CD4-positive, CD25-positive, alpha-beta regulatory T cell (primary cell): ENCODE results near the gene GTF3A. TPM values are rescaled to one million over a fixed set of nuclear protein-coding genes. Genes with fewer than 3 reads are reported as not detected.
A peak's percentile ranks its signal among the peaks of the same experiment; 100 is the strongest.

Experiments
- ATAC-seq, 2 donors: fragments of 150-1000 bp; cut with Tn5 transposase; one replicate each; pipeline ENCODE4 v1.10.0; 2021; ENCODE audit warnings: low read depth in 2 of 2, moderate number of reproducible peaks in 2 of 2, moderate library complexity in 1 of 2
- DNase-seq, 3 donors: peaks; one replicate each; pipeline versions ENCODE4 v3.0.0 to v3.0.0-alpha.2; 2012 to 2022; ENCODE audit warnings: mixed read lengths in 1 of 3
- H3K27ac ChIP-seq: one replicate; pipeline ENCODE4 v1.7.0; 2013; ENCODE audit warnings: mild to moderate bottlenecking, low read length; ENCODE audit not compliant: insufficient read depth, poor library complexity, severe bottlenecking
- H3K27me3 ChIP-seq: one replicate; pipeline ENCODE4 v1.7.0; 2013; ENCODE audit warnings: low read length; ENCODE audit not compliant: control insufficient read depth, insufficient read depth
- H3K36me3 ChIP-seq: one replicate; pipeline ENCODE4 v1.7.0; 2013; ENCODE audit warnings: mild to moderate bottlenecking, low read length, moderate library complexity; ENCODE audit not compliant: control insufficient read depth, insufficient read depth
- H3K4me1 ChIP-seq: 2 replicates; pipeline ENCODE4 v1.7.0; 2013; ENCODE audit warnings: mild to moderate bottlenecking, low read length; ENCODE audit not compliant: insufficient read depth, control insufficient read depth, poor library complexity, severe bottlenecking
- H3K4me3 ChIP-seq: one replicate; pipeline ENCODE4 v1.7.0; 2013; ENCODE audit warnings: low read depth, mild to moderate bottlenecking, low read length, moderate library complexity
- H3K9me3 ChIP-seq, 2 experiments: 1 replicate in 1 of 2; 2 replicates in 1 of 2; pipeline ENCODE4 v1.7.0; 2013; ENCODE audit warnings: low read length in 2 of 2, mild to moderate bottlenecking in 1 of 2, moderate library complexity in 1 of 2; ENCODE audit not compliant: control insufficient read depth in 2 of 2
- H3K27ac Mint-ChIP-seq, 3 donors: one replicate each; pipeline ENCODE4 v1.8.0; 2020 to 2022; ENCODE audit warnings: mild to moderate bottlenecking in 3 of 3, mixed read lengths in 3 of 3, moderate library complexity in 2 of 3
- H3K27me3 Mint-ChIP-seq: one replicate; pipeline ENCODE4 v1.8.0; 2022; ENCODE audit warnings: mild to moderate bottlenecking, mixed read lengths
- H3K36me3 Mint-ChIP-seq: one replicate; pipeline ENCODE4 v1.8.0; 2020; ENCODE audit warnings: mixed read lengths
- H3K4me1 Mint-ChIP-seq, 4 donors: one replicate each; pipeline ENCODE4 v1.8.0; 2020 to 2022; ENCODE audit warnings: mixed read lengths in 4 of 4, mild to moderate bottlenecking in 1 of 4
- H3K4me3 Mint-ChIP-seq, 4 donors: one replicate each; pipeline ENCODE4 v1.8.0; 2020 to 2022; ENCODE audit warnings: mild to moderate bottlenecking in 4 of 4, mixed read lengths in 4 of 4, moderate library complexity in 3 of 4
- H3K9me3 Mint-ChIP-seq, 7 donors: one replicate each; pipeline ENCODE4 v1.8.0; 2020 to 2022; ENCODE audit warnings: mixed read lengths in 7 of 7, mild to moderate bottlenecking in 3 of 7, moderate library complexity in 2 of 7
- polyA plus RNA-seq, 4 donors: library from polyadenylated mRNA; unstranded; fragments of 300-500 nt; fragmentation: Illumina TruSeq; gene quantifications; one replicate each; pipeline ENCODE4 v1.2.3, GENCODE V29; 2021
- total RNA-seq: library from RNA; stranded (reverse); gene quantifications from one replicate; pipeline ENCODE4 v1.2.3, GENCODE V29; 2022

The GTF3A gene
- total and polyA plus RNA-seq, 5 donors from 2014 or later: 165 to 528 (median 504) TPM

DNA sequence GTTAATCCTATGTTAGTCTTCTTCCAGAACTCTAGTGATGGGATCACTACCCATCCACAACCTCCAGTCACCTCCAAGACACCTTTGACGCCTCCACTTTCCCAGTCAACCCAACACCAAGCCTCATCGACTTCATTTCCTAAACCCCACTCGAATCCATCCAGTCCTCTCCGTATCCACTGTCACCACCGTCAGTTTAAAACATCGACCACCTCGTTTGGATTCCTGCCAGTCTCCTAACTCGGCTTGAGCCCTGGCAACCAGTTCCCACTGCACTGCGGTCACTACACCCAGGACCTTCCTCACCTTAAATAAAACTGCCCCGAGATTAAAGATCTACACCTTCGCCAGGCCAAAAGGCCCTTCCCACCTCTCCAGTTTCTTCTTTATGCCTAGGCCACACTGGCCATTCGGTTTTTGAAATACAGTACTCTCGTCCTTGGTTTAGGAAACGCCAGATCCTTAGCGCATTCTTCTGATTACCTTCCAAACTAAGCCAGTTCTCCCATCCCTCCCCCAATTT, 24.7 kb downstream of the GTF3A start:
- H3K36me3 ChIP-seq: no peaks in the 10 kb centered on the region
- H3K4me3 Mint-ChIP-seq: peak overlapping the region; percentile 95 to 99 (median 96)
- peaks cover 50% of the 10 kb centered on the region for H3K4me1 ChIP-seq
- no peak for ATAC-seq
- peak overlapping the region; percentile 96 to 99 (median 98) for H3K27ac Mint-ChIP-seq
- peaks cover 24 to 74% (median 48%) of the 10 kb centered on the region in 4 donors for H3K4me1 Mint-ChIP-seq
- peaks cover 15% of the 10 kb centered on the region for H3K36me3 Mint-ChIP-seq
- H3K27me3 Mint-ChIP-seq: peaks cover 13% of the 10 kb centered on the region
- H3K27me3 ChIP-seq: no peaks in the 10 kb centered on the region
- H3K4me3 ChIP-seq: peak overlapping the region; percentile 96
- DNase-seq: no peak
- H3K9me3 ChIP-seq: no peaks in the 10 kb centered on the region
- no peaks in the 10 kb centered on the region for H3K9me3 Mint-ChIP-seq
- H3K27ac ChIP-seq: peak overlapping the region; percentile 97

DNA sequence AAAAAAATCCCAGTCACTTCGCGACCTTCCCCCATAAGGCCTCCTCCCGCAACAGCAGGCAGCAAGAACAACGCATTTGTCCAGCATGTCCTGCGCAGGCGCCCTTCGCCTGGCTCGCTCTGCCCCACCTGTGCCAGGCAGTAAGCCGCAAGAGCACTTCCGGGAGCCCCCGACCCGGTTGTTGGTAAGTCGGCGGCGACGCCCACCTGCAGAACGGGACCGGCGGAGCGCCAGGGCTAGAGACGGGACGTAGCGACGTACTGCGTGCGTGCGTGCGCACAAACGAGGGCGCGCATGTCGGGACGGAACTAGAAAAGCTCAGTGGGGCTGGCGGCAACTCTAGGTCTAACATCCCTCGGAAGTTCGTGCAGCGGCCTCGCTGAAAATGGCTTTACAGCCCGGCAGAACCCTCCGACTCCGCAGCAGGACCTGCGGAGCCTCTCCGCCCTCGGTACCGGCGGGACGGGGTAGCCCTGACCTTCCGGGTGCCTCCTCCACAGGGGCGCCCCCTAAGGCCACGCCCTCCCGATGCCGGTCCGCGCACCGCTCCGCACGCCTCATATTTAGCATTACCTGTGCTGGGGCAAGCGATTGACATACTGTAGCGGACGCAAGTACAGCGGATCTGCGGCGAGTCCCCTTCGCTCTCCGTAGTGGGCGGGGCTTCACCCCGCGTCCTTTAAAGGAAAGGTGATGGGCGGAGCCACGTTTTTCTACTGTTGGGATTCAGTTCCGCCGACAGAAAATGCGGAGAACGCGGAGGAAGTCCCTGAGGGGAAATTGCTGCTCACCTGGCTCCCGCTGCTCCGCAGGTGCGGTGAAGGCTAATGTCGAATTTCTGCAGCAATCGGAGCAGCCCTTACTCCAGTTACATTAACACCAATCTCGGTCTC, 25.8 kb downstream of the GTF3A start, which contains the start of gene MTIF3:
Gene MTIF3, minus strand, starts transcription at position 629 of the 893 bp plus-strand sequence. CDS start 10,116 bp downstream, outside the sequence.
- Histone ChIP-seq H3K27ac (peak within 1 kb of the TSS; percentile 97), H3K4me1 (peaks cover 53% of the 10 kb centered on the region), H3K4me3 (peak within 1 kb of the TSS; percentile 96), H3K36me3 (no peaks in the 10 kb centered on the region), H3K9me3 (no peaks in the 10 kb centered on the region), H3K27me3 (no peaks in the 10 kb centered on the region)
- H3K36me3 Mint-ChIP-seq: peaks cover 12% of the 10 kb centered on the region
- H3K27ac Mint-ChIP-seq: peak within 1 kb of the TSS; percentile 96 to 99 (median 98)
- no peaks in the 10 kb centered on the region for H3K9me3 Mint-ChIP-seq
- DNase-seq (peak; percentile 95 to 99 (median 98)), ATAC-seq (peak; percentile 83 to 84)
- H3K27me3 Mint-ChIP-seq: peaks cover 13% of the 10 kb centered on the region
- H3K4me1 Mint-ChIP-seq: peaks cover 24 to 74% (median 48%) of the 10 kb centered on the region in 4 donors
- peak within 1 kb of the TSS; percentile 95 to 99 (median 96) for H3K4me3 Mint-ChIP-seq

DNA sequence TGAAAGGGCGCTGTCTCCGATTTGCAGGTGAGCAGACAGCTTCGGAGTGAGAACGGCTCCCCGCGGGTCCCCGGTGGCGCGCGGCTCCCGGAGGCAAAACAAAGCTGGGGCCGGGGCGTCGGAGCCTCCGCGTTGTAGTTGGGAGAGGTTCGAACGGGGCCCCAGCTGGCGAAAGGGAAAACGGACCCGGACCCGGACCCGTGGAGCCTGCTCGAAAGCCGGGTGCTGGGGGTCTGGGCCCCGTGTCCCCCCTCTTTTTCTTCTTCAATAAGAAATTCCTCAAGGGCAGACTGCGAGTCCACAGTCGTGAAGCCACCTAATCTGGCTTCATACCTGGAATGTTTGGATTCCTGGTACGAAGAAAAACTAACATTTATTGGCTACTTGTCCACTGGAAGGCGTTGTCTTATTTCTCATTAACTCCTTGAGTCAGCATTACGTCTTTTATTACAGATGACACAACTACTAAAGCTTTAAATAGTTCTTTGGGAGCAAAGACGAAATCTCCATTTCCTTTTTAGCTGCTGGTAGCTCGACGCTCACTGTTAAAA, 26.6 kb downstream of the GTF3A start:
- peaks cover 13% of the 10 kb centered on the region for H3K27me3 Mint-ChIP-seq
- H3K4me3 ChIP-seq: peak overlapping the region; percentile 96
- H3K4me1 Mint-ChIP-seq: peaks cover 27 to 75% (median 52%) of the 10 kb centered on the region in 4 donors
- H3K9me3 Mint-ChIP-seq: no peaks in the 10 kb centered on the region
- H3K4me3 Mint-ChIP-seq: peak overlapping the region; percentile 95 to 99 (median 96)
- no peaks in the 10 kb centered on the region for H3K9me3 ChIP-seq
- H3K27me3 ChIP-seq: no peaks in the 10 kb centered on the region
- H3K27ac ChIP-seq: peak overlapping the region; percentile 97
- no peak for ATAC-seq
- peak overlapping the region; percentile 96 to 99 (median 98) for H3K27ac Mint-ChIP-seq
- no peaks in the 10 kb centered on the region for H3K36me3 ChIP-seq
- peaks cover 12% of the 10 kb centered on the region for H3K36me3 Mint-ChIP-seq
- peaks cover 59% of the 10 kb centered on the region for H3K4me1 ChIP-seq
- DNase-seq: peak; percentile 22 to 41 (median 35)

DNA sequence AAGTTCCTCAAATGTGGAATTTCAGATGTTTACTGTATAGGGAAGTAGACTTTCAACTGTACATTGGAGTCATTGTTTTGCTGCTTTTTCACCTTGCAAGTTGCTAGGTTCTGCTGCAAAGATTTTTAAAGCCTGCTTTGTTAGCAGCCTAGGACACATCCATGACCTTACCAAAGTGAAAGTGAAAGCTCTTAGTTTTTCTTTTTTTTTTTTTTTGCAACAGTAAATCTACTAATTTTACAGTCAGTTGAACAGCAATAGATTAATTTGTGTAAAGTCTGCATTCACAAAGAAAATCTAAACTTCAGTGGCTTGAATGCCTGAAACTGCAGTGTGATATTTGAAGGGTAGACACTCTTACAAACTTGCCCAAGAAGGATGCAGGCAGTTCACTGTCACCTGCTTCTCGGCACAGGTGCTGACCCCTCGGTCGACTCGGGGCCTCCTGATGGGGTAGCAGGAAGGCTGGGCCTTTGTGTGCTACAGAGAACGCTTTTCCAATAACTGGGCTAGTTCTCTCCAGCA, 31.0 kb downstream of the GTF3A start:
- Mint-ChIP-seq H3K27ac (peak overlapping the region; percentile 98 to 99 (median 98)), H3K9me3 (peaks cover 0 to 2% (median 0%) of the 10 kb centered on the region in 7 donors), H3K36me3 (peaks cover 4% of the 10 kb centered on the region), H3K4me3 (peak overlapping the region; percentile 90 to 98 (median 93)), H3K27me3 (peaks cover 3% of the 10 kb centered on the region), H3K4me1 (peaks cover 12 to 46% (median 28%) of the 10 kb centered on the region in 4 donors)
- Histone ChIP-seq H3K27me3 (no peaks in the 10 kb centered on the region), H3K9me3 (no peaks in the 10 kb centered on the region), H3K27ac (peak overlapping the region; percentile 79), H3K4me1 (peaks cover 25% of the 10 kb centered on the region), H3K4me3 (peak overlapping the region; percentile 87), H3K36me3 (no peaks in the 10 kb centered on the region)
- peak in 1 of 2 donors; percentile 29 for ATAC-seq
- peak in 2 of 3 donors; percentile 50 to 62 for DNase-seq

DNA sequence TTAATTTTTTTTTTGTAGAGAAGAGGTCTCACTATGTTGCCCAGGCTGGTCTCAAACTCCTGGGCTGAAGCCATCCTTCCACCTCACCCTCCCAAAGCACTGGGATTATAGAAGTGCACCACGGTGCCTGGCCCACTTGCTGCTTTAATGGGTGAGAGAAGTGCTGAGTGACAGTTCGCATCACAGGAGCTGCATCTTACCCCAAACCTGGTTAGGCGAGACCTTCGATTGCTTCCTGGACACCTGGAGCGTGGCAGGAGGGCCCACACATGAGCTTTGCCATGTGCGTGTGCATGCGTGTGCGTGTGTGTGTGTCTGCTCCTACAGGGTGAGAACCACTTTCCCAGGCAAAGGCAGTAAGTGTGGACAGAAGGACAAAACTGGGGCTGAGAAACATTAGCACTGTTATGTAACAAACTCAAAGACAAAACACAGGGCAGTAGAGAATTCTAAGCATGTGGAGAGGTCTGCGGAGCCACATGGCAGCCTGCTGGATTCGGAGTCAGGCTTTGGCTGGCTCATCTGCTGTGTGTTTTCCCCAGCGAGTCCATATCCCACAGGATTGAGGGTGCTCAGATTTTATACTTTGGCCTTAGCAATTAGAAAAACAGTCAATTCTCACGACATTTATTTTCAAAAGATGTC, 37.6 kb downstream of the GTF3A start:
- no peaks in the 10 kb centered on the region for H3K36me3 ChIP-seq
- H3K27ac Mint-ChIP-seq: no peak overlapping the region
- no peaks in the 10 kb centered on the region for H3K27me3 ChIP-seq
- no peak overlapping the region for H3K27ac ChIP-seq
- peaks cover 0 to 5% (median 3%) of the 10 kb centered on the region in 4 donors for H3K4me1 Mint-ChIP-seq
- H3K4me3 ChIP-seq: no peak overlapping the region
- no peak overlapping the region for H3K4me3 Mint-ChIP-seq
- ATAC-seq (no peak), DNase-seq (no peak)
- no peaks in the 10 kb centered on the region for H3K9me3 ChIP-seq
- H3K9me3 Mint-ChIP-seq: peaks cover 0 to 2% (median 0%) of the 10 kb centered on the region in 7 donors
- no peaks in the 10 kb centered on the region for H3K27me3 Mint-ChIP-seq
- H3K4me1 ChIP-seq: no peaks in the 10 kb centered on the region
- H3K36me3 Mint-ChIP-seq: peaks cover 4% of the 10 kb centered on the region

DNA sequence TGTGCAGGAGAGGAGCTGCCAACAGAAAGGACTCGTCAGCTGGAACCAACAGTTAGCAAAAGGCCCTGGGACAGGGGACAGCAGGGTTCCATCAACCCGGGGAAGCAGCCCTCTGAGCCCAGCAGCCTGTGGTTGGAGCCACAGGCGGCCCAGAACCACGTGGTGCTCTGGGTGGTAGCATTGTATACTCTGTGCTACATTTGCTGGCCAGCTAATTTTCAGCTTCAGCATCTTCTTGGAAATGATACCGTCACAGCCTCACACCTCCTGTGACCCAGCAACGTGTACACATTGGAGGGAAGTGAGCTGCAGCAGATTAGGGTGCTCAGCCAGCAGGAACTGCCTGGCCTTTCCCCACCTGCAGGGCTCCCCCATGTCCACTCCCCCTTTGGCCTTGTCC, 39.1 kb downstream of the GTF3A start:
- Mint-ChIP-seq H3K36me3 (peaks cover 4% of the 10 kb centered on the region), H3K27me3 (no peaks in the 10 kb centered on the region), H3K4me1 (peaks cover 0 to 2% (median under 1%) of the 10 kb centered on the region in 4 donors), H3K9me3 (no peaks in the 10 kb centered on the region), H3K27ac (no peak overlapping the region), H3K4me3 (no peak overlapping the region)
- ATAC-seq (no peak), DNase-seq (no peak)
- Histone ChIP-seq H3K4me1 (no peaks in the 10 kb centered on the region), H3K4me3 (no peak overlapping the region), H3K36me3 (no peaks in the 10 kb centered on the region), H3K27ac (no peak overlapping the region), H3K27me3 (no peaks in the 10 kb centered on the region), H3K9me3 (no peaks in the 10 kb centered on the region)

DNA sequence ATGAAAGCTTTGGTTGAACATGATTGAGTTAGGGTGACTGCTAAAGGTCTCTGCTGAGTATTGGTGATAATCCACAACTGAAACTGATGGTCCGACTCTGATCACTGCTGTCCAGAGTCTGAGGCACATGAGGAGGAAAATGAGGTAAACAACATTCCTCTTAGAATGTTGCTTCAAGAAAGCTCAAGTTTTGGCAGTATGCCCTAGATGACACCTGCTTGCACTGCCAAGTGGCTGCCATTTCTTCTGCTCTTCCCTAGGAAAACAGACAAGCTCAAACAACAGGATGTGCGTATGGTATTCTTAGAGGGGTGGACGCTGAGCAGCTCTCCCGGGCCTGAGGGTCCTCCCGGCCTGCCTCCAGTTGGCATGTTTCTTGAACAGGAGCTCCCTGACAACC, 41.2 kb downstream of the GTF3A start:
- no peaks in the 10 kb centered on the region for H3K9me3 ChIP-seq
- H3K4me1 Mint-ChIP-seq: peaks cover 0 to 2% (median under 1%) of the 10 kb centered on the region in 4 donors
- no peaks in the 10 kb centered on the region for H3K27me3 ChIP-seq
- no peaks in the 10 kb centered on the region for H3K36me3 Mint-ChIP-seq
- peaks cover 6% of the 10 kb centered on the region for H3K27me3 Mint-ChIP-seq
- DNase-seq: no peak
- H3K36me3 ChIP-seq: no peaks in the 10 kb centered on the region
- H3K4me3 Mint-ChIP-seq: no peak overlapping the region
- no peak overlapping the region for H3K4me3 ChIP-seq
- ATAC-seq: no peak
- no peak overlapping the region for H3K27ac ChIP-seq
- H3K27ac Mint-ChIP-seq: no peak overlapping the region
- no peaks in the 10 kb centered on the region for H3K9me3 Mint-ChIP-seq
- no peaks in the 10 kb centered on the region for H3K4me1 ChIP-seq
